ENCODE results near the gene CLASP2.

DNA sequence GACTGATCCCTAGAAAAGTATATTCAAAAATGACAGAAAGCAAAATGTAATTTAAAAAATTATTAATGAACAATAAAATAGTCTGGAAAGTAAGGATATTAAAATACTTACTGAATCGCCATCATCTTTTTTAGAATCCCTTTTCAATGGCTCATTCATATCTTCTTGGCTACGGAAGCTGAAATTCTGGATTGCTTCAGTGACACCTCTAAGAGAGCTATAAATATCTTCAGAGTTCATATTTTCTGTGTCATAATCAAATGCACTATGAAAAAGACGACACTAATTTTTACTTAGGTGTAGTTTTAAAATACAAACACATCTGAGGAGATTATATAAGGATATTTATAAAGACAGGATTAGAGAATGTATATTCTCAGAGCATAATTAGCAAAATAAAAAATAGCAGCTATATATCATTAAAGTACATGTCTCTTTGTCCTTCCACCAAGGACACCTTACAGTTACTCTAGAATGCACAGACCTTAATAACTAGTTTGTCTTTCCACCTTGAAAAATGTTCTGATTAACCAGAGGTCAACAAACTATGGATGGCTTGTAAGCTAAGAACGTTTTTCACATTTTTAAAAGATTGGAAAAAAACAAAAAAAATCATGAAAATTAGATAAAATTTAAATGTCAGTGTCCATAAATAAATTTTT, 179.2 kb downstream of the CLASP2 start:
- TF ChIP-seq POLR2A (IDR thresholded peaks at IDR 0.05; ENCODE audit: low read length) (no peak), GATA1 (IDR thresholded peaks at IDR 0.05; ENCODE audit: low read depth, low read length) (no peak)

Measured in erythroblast (primary cell).